Keratinocyte (primary cell): Measurements from ENCODE around the gene XG.
"Not testable (repeated sequence)": the region's sequence is repeated elsewhere in the genome, so short reads cannot be mapped to it uniquely, and the experiment has no call there.

ENCODE experiments used
- CTCF ChIP-seq, 3 experiments: IDR thresholded peaks in 1 of 3; conservative IDR thresholded peaks in 1 of 3; optimal IDR thresholded peaks in 1 of 3; 2 replicates in 2 of 3; 3 replicates in 1 of 3; pipeline versions ENCODE3 to v1.5.1; 2011; ENCODE audit warnings: low read length in 3 of 3, mild to moderate bottlenecking in 3 of 3, moderate library complexity in 2 of 3, control low read depth in 1 of 3, inconsistent platforms in 1 of 3; ENCODE audit not compliant: insufficient read depth in 2 of 3; ENCODE audit errors: extremely low read depth in 1 of 3
- EZH2 ChIP-seq: IDR thresholded peaks from one replicate; pipeline ENCODE4 v1.6.1; 2012; ENCODE audit warnings: inconsistent platforms, mild to moderate bottlenecking, low read length, moderate library complexity

GRCh38 chrX:2727264-2727663 lies 24.6 kb upstream of the XG start:
- TF ChIP-seq CTCF (optimal IDR thresholded peaks at IDR 0.05 in 1 of 3, IDR thresholded peaks at IDR 0.05 in 1 of 3, conservative IDR thresholded peaks at IDR 0.05 in 1 of 3; ENCODE audit: extremely low read depth in 1 of 3, insufficient read depth in 2 of 3, low read length in 3 of 3); EZH2: not testable (repeated sequence)
